DOHH2 (cell line): ENCODE results near the gene FGF21.

ENCODE experiments used
- H3F3A ChIP-seq: fragments of 200-600 bp; sonication (generic), shearing (Covaris generic); 2 replicates; pipeline ENCODE4 v1.6.0; 2016; ENCODE audit warnings: antibody characterized with exemption, mild to moderate bottlenecking; ENCODE audit not compliant: control insufficient read depth, insufficient read depth
- H3K27ac ChIP-seq: fragments of 200-600 bp; sonication (generic); 2 replicates; pipeline ENCODE4 v1.5.1; 2014; ENCODE audit warnings: low read depth, mild to moderate bottlenecking, low read length, moderate library complexity
- H3K27me3 ChIP-seq: fragments of 200-600 bp; sonication (generic); 2 replicates; pipeline ENCODE4 v1.6.1; 2014; ENCODE audit warnings: mild to moderate bottlenecking, low read length, mixed read lengths; ENCODE audit not compliant: control insufficient read depth
- H3K36me3 ChIP-seq: fragments of 200-600 bp; sonication (generic); 2 replicates; pipeline ENCODE4 v1.6.1; 2014; ENCODE audit warnings: mild to moderate bottlenecking, low read length, moderate library complexity, mixed read lengths; ENCODE audit not compliant: control insufficient read depth
- H3K4me1 ChIP-seq: fragments of 200-600 bp; sonication (generic); 2 replicates; pipeline ENCODE4 v1.6.1; 2014; ENCODE audit warnings: mild to moderate bottlenecking, low read length, mixed read lengths; ENCODE audit not compliant: control insufficient read depth
- H3K4me2 ChIP-seq: fragments of 200-600 bp; sonication (generic); 2 replicates; pipeline ENCODE4 v1.6.0; 2014; ENCODE audit warnings: mild to moderate bottlenecking, low read length, moderate library complexity
- H3K4me3 ChIP-seq: fragments of 200-600 bp; sonication (generic); 2 replicates; pipeline ENCODE4 v1.5.1; 2014; ENCODE audit warnings: mild to moderate bottlenecking, low read length, mixed read lengths
- H3K79me2 ChIP-seq: fragments of 200-600 bp; sonication (generic); 2 replicates; pipeline ENCODE4 v1.6.1; 2014; ENCODE audit warnings: mild to moderate bottlenecking, low read length, mixed read lengths; ENCODE audit not compliant: control insufficient read depth
- H3K9me2 ChIP-seq: fragments of 200-600 bp; sonication (generic); replicated peaks from 2 replicates; pipeline ENCODE4 v1.6.1; 2014; ENCODE audit warnings: mild to moderate bottlenecking, low read length, mixed read lengths; ENCODE audit not compliant: control insufficient read depth
- H3K9me3 ChIP-seq: fragments of 200-600 bp; sonication (generic); 2 replicates; pipeline ENCODE4 v1.6.1; 2014; ENCODE audit warnings: antibody characterized with exemption, low read length, mixed read lengths; ENCODE audit not compliant: control insufficient read depth, insufficient read depth
- H4K20me1 ChIP-seq: fragments of 200-600 bp; sonication (generic); 2 replicates; pipeline ENCODE4 v1.6.0; 2014; ENCODE audit warnings: low read depth, mild to moderate bottlenecking, antibody characterized with exemption, low read length, moderate library complexity; ENCODE audit not compliant: control insufficient read depth, insufficient read depth
- EZH2phosphoT487 ChIP-seq: fragments of 200-600 bp; sonication (generic); IDR thresholded peaks from 2 replicates; pipeline ENCODE4 v1.6.1; 2017; ENCODE audit warnings: borderline replicate concordance, mild to moderate bottlenecking, antibody characterized with exemption, low read length, moderate library complexity, mixed read lengths
- TF ChIP-seq, protein P1 (sequence below): fragments of 200-600 bp; sonication (generic); IDR thresholded peaks from one replicate; pipeline ENCODE4 v1.5.1; 2014; ENCODE audit warnings: antibody characterized with exemption, mild to moderate bottlenecking, low read depth, low read length; ENCODE audit not compliant: poor library complexity, severe bottlenecking

FGF21 gene

DNA sequence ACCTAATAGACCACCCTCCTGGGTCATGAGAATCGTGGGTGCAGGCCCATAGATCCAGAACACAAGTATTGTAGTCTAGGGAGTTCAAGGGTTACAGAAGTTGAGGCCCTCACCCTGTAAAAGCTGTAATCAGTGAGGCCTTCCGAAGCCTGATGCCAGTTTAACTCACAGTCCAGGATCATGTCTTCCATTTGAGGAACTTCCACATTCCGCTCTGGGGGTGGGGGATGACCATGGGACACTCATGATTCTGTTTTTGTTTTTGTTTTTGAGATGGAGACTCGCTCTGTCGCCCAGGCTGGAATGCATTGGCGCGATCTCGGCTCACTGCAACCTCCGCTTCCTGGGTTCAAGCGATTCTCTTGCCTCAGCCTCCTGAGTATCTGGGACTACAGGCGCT is 13.2 kb upstream of the FGF21 start:
- H3K79me2 ChIP-seq = no peaks in the 10 kb centered on the region
- no peak overlapping the region for H3K27ac ChIP-seq
- H3K9me3 ChIP-seq = no peaks in the 10 kb centered on the region
- 0 out of 2 replicates have a peak, but pooled peaks cover 6% of the 10 kb centered on the region for H3K27me3 ChIP-seq
- no peaks in the 10 kb centered on the region for H3K9me2 ChIP-seq
- H3K4me1 ChIP-seq = peaks cover 27% of the 10 kb centered on the region
- no peaks in the 10 kb centered on the region for H4K20me1 ChIP-seq
- H3K36me3 ChIP-seq = no peaks in the 10 kb centered on the region
- H3K4me3 ChIP-seq = no peak overlapping the region
- no peak overlapping the region for H3K4me2 ChIP-seq
- peaks cover 3% of the 10 kb centered on the region; the same call in 1 of the 2 replicates for H3F3A ChIP-seq
- TF ChIP-seq, protein P1, sequence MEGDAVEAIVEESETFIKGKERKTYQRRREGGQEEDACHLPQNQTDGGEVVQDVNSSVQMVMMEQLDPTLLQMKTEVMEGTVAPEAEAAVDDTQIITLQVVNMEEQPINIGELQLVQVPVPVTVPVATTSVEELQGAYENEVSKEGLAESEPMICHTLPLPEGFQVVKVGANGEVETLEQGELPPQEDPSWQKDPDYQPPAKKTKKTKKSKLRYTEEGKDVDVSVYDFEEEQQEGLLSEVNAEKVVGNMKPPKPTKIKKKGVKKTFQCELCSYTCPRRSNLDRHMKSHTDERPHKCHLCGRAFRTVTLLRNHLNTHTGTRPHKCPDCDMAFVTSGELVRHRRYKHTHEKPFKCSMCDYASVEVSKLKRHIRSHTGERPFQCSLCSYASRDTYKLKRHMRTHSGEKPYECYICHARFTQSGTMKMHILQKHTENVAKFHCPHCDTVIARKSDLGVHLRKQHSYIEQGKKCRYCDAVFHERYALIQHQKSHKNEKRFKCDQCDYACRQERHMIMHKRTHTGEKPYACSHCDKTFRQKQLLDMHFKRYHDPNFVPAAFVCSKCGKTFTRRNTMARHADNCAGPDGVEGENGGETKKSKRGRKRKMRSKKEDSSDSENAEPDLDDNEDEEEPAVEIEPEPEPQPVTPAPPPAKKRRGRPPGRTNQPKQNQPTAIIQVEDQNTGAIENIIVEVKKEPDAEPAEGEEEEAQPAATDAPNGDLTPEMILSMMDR = no peak
- TF ChIP-seq EZH2phosphoT487 = no peak

DNA sequence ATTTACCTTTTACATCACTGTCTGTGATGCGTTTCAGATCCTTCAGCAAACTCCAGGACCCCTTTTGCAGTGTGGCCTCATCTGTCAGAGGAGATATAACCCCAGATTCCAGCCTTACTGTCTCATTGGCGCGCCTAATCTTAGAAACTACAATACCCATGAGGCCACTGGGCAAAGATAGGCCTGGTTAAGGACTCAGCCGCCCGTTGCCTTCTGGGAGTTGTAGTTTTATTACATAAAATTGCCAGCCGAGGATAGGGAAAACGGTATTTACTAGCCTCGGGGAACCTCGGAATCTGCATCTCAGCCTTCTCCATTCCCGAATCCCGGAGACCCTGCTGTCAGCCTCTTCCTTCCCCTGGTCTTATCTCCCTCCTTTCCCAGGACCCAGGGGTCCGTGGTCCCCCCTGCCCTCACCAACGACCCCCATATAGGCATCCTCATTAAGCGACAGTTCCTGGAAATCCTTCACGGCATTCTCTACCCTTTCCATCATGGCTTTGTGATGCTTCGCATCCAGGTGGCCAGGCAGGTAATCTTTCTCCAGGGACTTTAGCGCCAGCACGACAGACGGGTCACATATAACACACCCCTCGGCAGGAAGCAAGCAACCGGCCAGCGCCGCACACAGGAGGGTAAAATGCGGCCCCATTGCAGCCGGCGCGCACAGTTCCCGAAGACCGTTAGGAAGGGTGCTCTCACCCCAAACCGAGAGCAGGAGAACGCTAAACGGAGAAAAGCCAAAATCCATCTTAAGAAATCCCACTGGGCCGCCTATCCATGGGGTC is 9.9 kb upstream of the FGF21 start:
- Histone ChIP-seq H3K4me2 (no peak overlapping the region), H3K4me3 (no peak overlapping the region), H3K4me1 (peaks cover 16% of the 10 kb centered on the region), H3K27me3 (no peaks in the 10 kb centered on the region), H3K36me3 (no peaks in the 10 kb centered on the region), H3K9me3 (no peaks in the 10 kb centered on the region), H3K79me2 (no peaks in the 10 kb centered on the region), H3K9me2 (no peaks in the 10 kb centered on the region), H3F3A (no peaks in the 10 kb centered on the region), H4K20me1 (no peaks in the 10 kb centered on the region), H3K27ac (no peak overlapping the region)
- no peak for TF ChIP-seq EZH2phosphoT487
- TF ChIP-seq, protein P1 = no peak

DNA sequence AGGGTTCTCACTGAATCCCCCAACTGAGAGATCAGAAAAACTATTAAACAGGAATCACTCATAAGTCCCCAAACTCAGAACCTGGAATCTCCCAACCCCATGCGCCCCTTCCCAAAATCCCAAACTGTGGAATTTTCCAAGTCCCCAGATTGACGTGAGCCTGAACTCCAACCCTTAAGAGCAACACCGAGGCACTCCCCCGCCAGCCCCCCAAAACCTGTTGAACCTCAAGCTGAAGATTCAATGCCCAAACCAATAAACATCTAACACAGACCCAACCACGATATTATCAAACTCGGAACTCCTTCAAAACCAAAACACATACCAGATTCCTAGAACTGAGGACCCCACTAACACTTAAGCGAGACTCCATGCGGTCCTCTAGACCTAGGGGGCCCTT is 9.2 kb upstream of the FGF21 start:
- Histone ChIP-seq H3K4me3 (no peak overlapping the region), H3K4me1 (peaks cover 13% of the 10 kb centered on the region), H3K79me2 (no peaks in the 10 kb centered on the region), H3F3A (no peaks in the 10 kb centered on the region), H3K4me2 (no peak overlapping the region), H4K20me1 (no peaks in the 10 kb centered on the region), H3K9me2 (no peaks in the 10 kb centered on the region), H3K36me3 (no peaks in the 10 kb centered on the region), H3K27me3 (no peaks in the 10 kb centered on the region), H3K9me3 (no peaks in the 10 kb centered on the region), H3K27ac (no peak overlapping the region)
- TF ChIP-seq, protein P1 = no peak
- no peak for TF ChIP-seq EZH2phosphoT487
